Astrocyte (in vitro differentiated cells and primary cell): ENCODE data around the gene SSBP3. TPM values are rescaled to one million over a fixed set of nuclear protein-coding genes. Genes with fewer than 3 reads are reported as not detected.
"Not testable (repeated sequence)": the region's sequence is repeated elsewhere in the genome, so short reads cannot be mapped to it uniquely, and the experiment has no call there.

Experiments used
- DNase-seq: peaks from one replicate; pipeline ENCODE4 v3.0.0-alpha.2; 2010; ENCODE audit warnings: low read depth
- FAIRE-seq: peaks from 2 replicates; lab custom pipeline; 2011; peaks lifted over from hg19 to GRCh38; lab: Jason Lieb, UNC
- H2AFZ ChIP-seq: 2 replicates; pipeline ENCODE4 v1.6.0; 2012; ENCODE audit warnings: low read depth, low read length, inconsistent platforms
- H3K27ac ChIP-seq: 2 replicates; pipeline ENCODE4 v1.5.1; 2011; ENCODE audit warnings: low read depth, low read length, inconsistent platforms
- H3K27me3 ChIP-seq: 2 replicates; pipeline ENCODE4 v1.6.0; 2011; ENCODE audit warnings: low read length, inconsistent platforms; ENCODE audit not compliant: insufficient read depth
- H3K36me3 ChIP-seq: 2 replicates; pipeline ENCODE4 v1.5.1; 2011; ENCODE audit warnings: low read length, inconsistent platforms; ENCODE audit not compliant: insufficient read depth
- H3K4me1 ChIP-seq: 2 replicates; pipeline ENCODE4 v1.5.1; 2011; ENCODE audit warnings: low read length, inconsistent platforms; ENCODE audit not compliant: insufficient read depth
- H3K4me2 ChIP-seq: 2 replicates; pipeline ENCODE4 v1.6.0; 2012; ENCODE audit warnings: low read length, inconsistent platforms
- H3K4me3 ChIP-seq: 2 replicates; pipeline ENCODE4 v1.5.1; 2011; ENCODE audit warnings: low read depth, mild to moderate bottlenecking, low read length, inconsistent platforms; ENCODE audit not compliant: insufficient read depth
- H3K79me2 ChIP-seq: 2 replicates; pipeline ENCODE4 v1.6.0; 2012; ENCODE audit warnings: mild to moderate bottlenecking, low read length, inconsistent platforms; ENCODE audit not compliant: insufficient read depth
- H3K9ac ChIP-seq: 2 replicates; pipeline ENCODE4 v1.6.0; 2012; ENCODE audit warnings: mild to moderate bottlenecking, low read length, inconsistent platforms
- H3K9me3 ChIP-seq: 2 replicates; pipeline ENCODE4 v1.5.1; 2012; ENCODE audit warnings: low read depth, mild to moderate bottlenecking, low read length, inconsistent platforms; ENCODE audit not compliant: insufficient read depth
- H4K20me1 ChIP-seq: 2 replicates; pipeline ENCODE4 v1.6.0; 2012; ENCODE audit warnings: low read length, inconsistent platforms; ENCODE audit not compliant: insufficient read depth
- H3K27ac Mint-ChIP-seq: one replicate; pipeline ENCODE4 v1.8.0; 2021; ENCODE audit warnings: mild to moderate bottlenecking, mixed read lengths; ENCODE audit not compliant: unreplicated experiment
- H3K27me3 Mint-ChIP-seq: one replicate; pipeline ENCODE4 v1.8.0; 2021; ENCODE audit warnings: low read depth, mixed read lengths; ENCODE audit not compliant: unreplicated experiment
- H3K36me3 Mint-ChIP-seq: one replicate; pipeline ENCODE4 v1.8.0; 2021; ENCODE audit warnings: low read depth, mixed read lengths; ENCODE audit not compliant: unreplicated experiment
- H3K4me1 Mint-ChIP-seq: one replicate; pipeline ENCODE4 v1.8.0; 2021; ENCODE audit warnings: low read depth, mixed read lengths; ENCODE audit not compliant: unreplicated experiment
- H3K4me3 Mint-ChIP-seq: one replicate; pipeline ENCODE4 v1.8.0; 2021; ENCODE audit warnings: mild to moderate bottlenecking, moderate library complexity, mixed read lengths; ENCODE audit not compliant: unreplicated experiment
- H3K9me3 Mint-ChIP-seq: one replicate; pipeline ENCODE4 v1.8.0; 2021; ENCODE audit warnings: mild to moderate bottlenecking, mixed read lengths; ENCODE audit not compliant: unreplicated experiment
- EZH2 ChIP-seq: IDR thresholded peaks from 2 replicates; pipeline ENCODE4 v1.6.1; 2012; ENCODE audit warnings: mild to moderate bottlenecking, low read length, inconsistent platforms; ENCODE audit not compliant: insufficient read depth
- total RNA-seq: library from RNA; stranded (reverse); gene quantifications from 2 replicates; pipeline ENCODE4 v1.2.1, GENCODE V29; 2021
- TF ChIP-seq, protein P1 (sequence below): IDR thresholded peaks from 2 replicates; pipeline ENCODE4 v1.5.1; 2011; ENCODE audit warnings: low read depth, mild to moderate bottlenecking, inconsistent platforms, low read length, moderate library complexity; ENCODE audit not compliant: insufficient read depth

Gene SSBP3
- total RNA-seq, 1 donor from 2014 or later: 89.8 TPM

DNA sequence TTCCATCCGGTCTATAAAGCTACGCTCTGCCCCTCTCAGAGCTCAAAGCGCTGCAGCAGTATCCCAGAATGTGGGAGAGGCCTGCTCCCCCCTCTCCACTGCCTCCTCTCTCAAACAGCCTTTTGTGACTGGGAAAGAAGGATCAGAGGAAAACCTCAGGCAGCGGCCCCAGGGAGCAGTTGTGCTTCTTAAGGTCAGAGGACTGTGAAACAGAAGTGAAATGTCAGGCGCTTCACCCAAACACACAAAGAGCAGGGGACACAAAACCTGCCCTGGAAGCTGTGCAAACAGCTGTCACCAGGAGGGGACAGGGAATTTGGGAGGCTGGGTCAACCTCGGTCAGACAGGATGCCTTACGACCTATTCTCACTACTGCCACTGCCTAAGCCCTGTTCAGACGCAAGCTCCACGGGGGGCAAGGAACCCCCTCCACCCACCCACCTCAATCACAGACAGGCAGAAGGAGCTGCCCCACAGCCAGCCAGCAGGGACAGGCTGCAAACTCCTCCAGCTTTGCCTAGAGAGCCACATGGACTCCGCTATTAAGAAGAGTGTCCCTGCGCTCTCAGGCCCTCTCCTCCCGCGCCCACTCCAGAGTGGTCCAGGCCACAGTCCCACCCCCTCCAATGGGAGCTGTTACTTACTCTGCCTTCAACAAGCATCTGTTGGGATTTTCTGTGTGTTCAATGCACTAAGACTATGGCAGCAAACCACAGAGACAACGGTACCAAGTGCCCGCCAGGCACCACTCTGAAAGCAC is 14.6 kb downstream of the SSBP3 start:
- Mint-ChIP-seq H3K36me3 (peaks cover 38% of the 10 kb centered on the region), H3K4me3 (no peak overlapping the region), H3K27me3 (no peaks in the 10 kb centered on the region), H3K9me3 (no peaks in the 10 kb centered on the region), H3K27ac (no peak overlapping the region), H3K4me1 (peaks cover 1% of the 10 kb centered on the region)
- no peak overlapping the region for H3K27ac ChIP-seq
- peaks cover 11% of the 10 kb centered on the region for H3K36me3 ChIP-seq
- no peak overlapping the region for H3K9ac ChIP-seq
- peaks cover 57% of the 10 kb centered on the region for H3K79me2 ChIP-seq
- H3K9me3 ChIP-seq: no peaks in the 10 kb centered on the region
- no peaks in the 10 kb centered on the region for H3K4me1 ChIP-seq
- no peak overlapping the region for H3K4me3 ChIP-seq
- peaks cover 93% of the 10 kb centered on the region for H4K20me1 ChIP-seq
- H3K4me2 ChIP-seq: no peak overlapping the region
- no peak for DNase-seq
- no peak overlapping the region for H2AFZ ChIP-seq
- no peaks in the 10 kb centered on the region for H3K27me3 ChIP-seq
- FAIRE-seq: no peak
- TF ChIP-seq, protein P1, sequence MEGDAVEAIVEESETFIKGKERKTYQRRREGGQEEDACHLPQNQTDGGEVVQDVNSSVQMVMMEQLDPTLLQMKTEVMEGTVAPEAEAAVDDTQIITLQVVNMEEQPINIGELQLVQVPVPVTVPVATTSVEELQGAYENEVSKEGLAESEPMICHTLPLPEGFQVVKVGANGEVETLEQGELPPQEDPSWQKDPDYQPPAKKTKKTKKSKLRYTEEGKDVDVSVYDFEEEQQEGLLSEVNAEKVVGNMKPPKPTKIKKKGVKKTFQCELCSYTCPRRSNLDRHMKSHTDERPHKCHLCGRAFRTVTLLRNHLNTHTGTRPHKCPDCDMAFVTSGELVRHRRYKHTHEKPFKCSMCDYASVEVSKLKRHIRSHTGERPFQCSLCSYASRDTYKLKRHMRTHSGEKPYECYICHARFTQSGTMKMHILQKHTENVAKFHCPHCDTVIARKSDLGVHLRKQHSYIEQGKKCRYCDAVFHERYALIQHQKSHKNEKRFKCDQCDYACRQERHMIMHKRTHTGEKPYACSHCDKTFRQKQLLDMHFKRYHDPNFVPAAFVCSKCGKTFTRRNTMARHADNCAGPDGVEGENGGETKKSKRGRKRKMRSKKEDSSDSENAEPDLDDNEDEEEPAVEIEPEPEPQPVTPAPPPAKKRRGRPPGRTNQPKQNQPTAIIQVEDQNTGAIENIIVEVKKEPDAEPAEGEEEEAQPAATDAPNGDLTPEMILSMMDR: no peak
- TF ChIP-seq EZH2: no peak

DNA sequence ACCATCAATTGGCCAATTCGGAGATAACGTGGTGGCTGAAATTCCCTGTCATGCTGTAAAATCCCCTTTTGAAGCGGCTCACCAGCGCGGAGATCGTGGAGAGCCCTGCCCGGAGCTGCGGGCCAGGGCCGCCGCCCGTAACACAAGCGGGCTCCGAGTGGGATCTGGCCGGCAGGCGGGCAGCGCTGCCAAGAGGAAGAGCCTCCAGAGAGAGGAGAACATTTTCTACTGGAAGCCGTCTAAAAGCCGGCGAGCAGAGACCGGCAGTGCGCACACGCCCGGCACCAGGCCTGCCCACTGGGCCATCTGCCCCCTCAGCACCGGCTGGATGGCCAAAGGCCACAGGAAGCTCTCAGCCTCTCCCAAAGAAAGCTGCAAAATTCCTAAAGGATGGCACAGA is 15.5 kb downstream of the SSBP3 start:
- FAIRE-seq: no peak

DNA sequence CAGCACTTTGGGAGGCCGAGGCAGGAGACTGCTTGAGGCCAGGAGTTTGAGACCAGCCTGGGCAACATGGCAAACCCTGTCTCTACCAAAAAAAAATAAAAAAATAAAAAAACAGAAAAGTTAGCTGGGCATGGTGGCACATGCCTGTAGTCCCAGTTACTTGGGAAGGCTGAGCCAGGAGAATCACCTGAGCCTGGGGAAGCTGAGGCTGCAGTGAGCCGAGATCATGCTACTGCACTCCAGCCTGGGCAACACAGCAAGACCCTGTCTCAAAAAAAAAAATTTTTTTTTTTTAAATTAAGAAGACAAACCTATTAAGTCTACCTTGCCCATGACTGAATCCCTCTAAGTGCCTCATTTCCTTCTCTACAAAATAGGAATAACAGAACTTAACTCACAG is 16.6 kb downstream of the SSBP3 start:
- H3K9ac ChIP-seq, H3K4me2 ChIP-seq, H3K27ac Mint-ChIP-seq, H3K4me3 Mint-ChIP-seq, H3K27me3 Mint-ChIP-seq, H3K9me3 ChIP-seq, H3K27ac ChIP-seq, H3K9me3 Mint-ChIP-seq, H3K4me3 ChIP-seq, H3K4me1 ChIP-seq, H3K27me3 ChIP-seq, H2AFZ ChIP-seq, FAIRE-seq, DNase-seq: not testable (repeated sequence)
- Histone ChIP-seq H3K36me3 (peaks cover 11% of the 10 kb centered on the region), H3K79me2 (peaks cover 62% of the 10 kb centered on the region), H4K20me1 (peaks cover 97% of the 10 kb centered on the region)
- Mint-ChIP-seq H3K4me1 (peaks cover 11% of the 10 kb centered on the region), H3K36me3 (peaks cover 33% of the 10 kb centered on the region)

More for the DNA sequence above, 15.5 kb downstream of the SSBP3 start:
- H3K27ac ChIP-seq: no peak overlapping the region
- no peaks in the 10 kb centered on the region for H3K4me1 ChIP-seq
- H3K4me3 ChIP-seq: no peak overlapping the region
- H3K4me2 ChIP-seq: no peak overlapping the region
- H2AFZ ChIP-seq: no peak overlapping the region
- Mint-ChIP-seq H3K27ac (no peak overlapping the region), H3K4me3 (no peak overlapping the region), H3K4me1 (peaks cover 1% of the 10 kb centered on the region), H3K9me3 (no peaks in the 10 kb centered on the region), H3K27me3 (no peaks in the 10 kb centered on the region), H3K36me3 (peaks cover 34% of the 10 kb centered on the region)
- H3K79me2 ChIP-seq: peaks cover 64% of the 10 kb centered on the region
- H3K9me3 ChIP-seq: no peaks in the 10 kb centered on the region
- DNase-seq: no peak
- H3K9ac ChIP-seq: no peak overlapping the region
- peaks cover 11% of the 10 kb centered on the region for H3K36me3 ChIP-seq
- peaks cover 95% of the 10 kb centered on the region for H4K20me1 ChIP-seq
- H3K27me3 ChIP-seq: no peaks in the 10 kb centered on the region
- TF ChIP-seq, protein P1: no peak
